Nephron progenitor cell (in vitro differentiated cells): ENCODE data around the gene CCDC91.
"Not testable (repeated sequence)": the region's sequence is repeated elsewhere in the genome, so short reads cannot be mapped to it uniquely, and the experiment has no call there.

Experiments used
- DNase-seq: peaks from one replicate; pipeline ENCODE4 v3.0.0; 2021
- H3K27ac Mint-ChIP-seq: 2 replicates; pipeline ENCODE4 v1.8.0; 2021; ENCODE audit warnings: mild to moderate bottlenecking, moderate library complexity, mixed read lengths
- H3K27me3 Mint-ChIP-seq: 2 replicates; pipeline ENCODE4 v1.8.0; 2021; ENCODE audit warnings: mild to moderate bottlenecking, low read depth, mixed read lengths; ENCODE audit not compliant: poor library complexity
- H3K36me3 Mint-ChIP-seq: 2 replicates; pipeline ENCODE4 v1.8.0; 2021; ENCODE audit warnings: low read depth, mixed read lengths
- H3K4me1 Mint-ChIP-seq: 2 replicates; pipeline ENCODE4 v1.8.0; 2021; ENCODE audit warnings: mixed read lengths
- H3K4me3 Mint-ChIP-seq: 2 replicates; pipeline ENCODE4 v1.8.0; 2021; ENCODE audit warnings: mild to moderate bottlenecking, moderate library complexity, mixed read lengths
- H3K9me3 Mint-ChIP-seq: 2 replicates; pipeline ENCODE4 v1.8.0; 2021; ENCODE audit warnings: mild to moderate bottlenecking, moderate library complexity, mixed read lengths
- CTCF ChIP-seq: fragments of 200-600 bp; sonication (generic); IDR thresholded peaks from 2 replicates; pipeline ENCODE4 v1.5.0; 2021; ENCODE audit warnings: antibody characterized with exemption

The CCDC91 gene

GRCh38 chr12:28184375-28184774 is 5.9 kb upstream of the CCDC91 start:
- no peak for TF ChIP-seq CTCF
- no peak for DNase-seq
- H3K4me3 Mint-ChIP-seq = no peak overlapping the region
- no peak overlapping the region for H3K27ac Mint-ChIP-seq
- peaks cover 17% of the 10 kb centered on the region for H3K9me3 Mint-ChIP-seq
- no peaks in the 10 kb centered on the region for H3K4me1 Mint-ChIP-seq
- H3K27me3 Mint-ChIP-seq = no peaks in the 10 kb centered on the region
- H3K36me3 Mint-ChIP-seq = peaks cover 18% of the 10 kb centered on the region

- H3K27me3 Mint-ChIP-seq = peaks cover 7% of the 10 kb centered on the region
- DNase-seq = no peak
- H3K27ac Mint-ChIP-seq = no peak overlapping the region
- peaks cover 18% of the 10 kb centered on the region for H3K36me3 Mint-ChIP-seq
- H3K4me1 Mint-ChIP-seq = peaks cover 12% of the 10 kb centered on the region
- peaks cover 25% of the 10 kb centered on the region for H3K9me3 Mint-ChIP-seq
- no peak for TF ChIP-seq CTCF
- no peak overlapping the region for H3K4me3 Mint-ChIP-seq
Observed at GRCh38 chr12:28186500-28186899, 3.8 kb upstream of the CCDC91 start.

- no peak for DNase-seq
- H3K27ac Mint-ChIP-seq = no peak overlapping the region
Observed at GRCh38 chr12:28189784-28190320, 404 bp upstream of the CCDC91 start.

GRCh38 chr12:28191051-28192048 is 1.1 kb downstream of the CCDC91 start:
- no peak for DNase-seq
- H3K36me3 Mint-ChIP-seq = peaks cover 41% of the 10 kb centered on the region
- H3K9me3 Mint-ChIP-seq = peaks cover 52% of the 10 kb centered on the region
- H3K4me3 Mint-ChIP-seq = peak overlapping the region; percentile 83
- H3K27ac Mint-ChIP-seq = peak overlapping the region; percentile 73
- TF ChIP-seq CTCF = no peak
- peaks cover 7% of the 10 kb centered on the region for H3K27me3 Mint-ChIP-seq
- peaks cover 13% of the 10 kb centered on the region for H3K4me1 Mint-ChIP-seq

More at GRCh38 chr12:28189784-28190320, 404 bp upstream of the CCDC91 start:
- Mint-ChIP-seq H3K9me3 (peaks cover 42% of the 10 kb centered on the region), H3K36me3 (peaks cover 36% of the 10 kb centered on the region), H3K4me1 (peaks cover 13% of the 10 kb centered on the region), H3K27me3 (peaks cover 7% of the 10 kb centered on the region), H3K4me3 (peak overlapping the region; percentile 83)
- no peak for TF ChIP-seq CTCF

- Mint-ChIP-seq H3K27me3 (peaks cover 7% of the 10 kb centered on the region), H3K36me3 (peaks cover 41% of the 10 kb centered on the region), H3K27ac (no peak overlapping the region), H3K4me3 (peak overlapping the region; percentile 83), H3K9me3 (peaks cover 52% of the 10 kb centered on the region), H3K4me1 (peaks cover 13% of the 10 kb centered on the region)
- TF ChIP-seq CTCF = no peak
- no peak for DNase-seq
Observed at GRCh38 chr12:28192125-28192524, 1.9 kb downstream of the CCDC91 start.

GRCh38 chr12:28194621-28195020 is 4.4 kb downstream of the CCDC91 start:
- not testable (repeated sequence) for DNase-seq, H3K27me3 Mint-ChIP-seq, H3K4me3 Mint-ChIP-seq
- peaks cover 13% of the 10 kb centered on the region for H3K4me1 Mint-ChIP-seq
- H3K9me3 Mint-ChIP-seq = peaks cover 39% of the 10 kb centered on the region
- peak overlapping the region; percentile 59 for H3K27ac Mint-ChIP-seq
- H3K36me3 Mint-ChIP-seq = peaks cover 30% of the 10 kb centered on the region

GRCh38 chr12:28201136-28201535 is 10.9 kb downstream of the CCDC91 start:
- H3K27me3 Mint-ChIP-seq, H3K27ac Mint-ChIP-seq, H3K4me1 Mint-ChIP-seq, DNase-seq, H3K4me3 Mint-ChIP-seq: not testable (repeated sequence)
- Mint-ChIP-seq H3K9me3 (peaks cover 38% of the 10 kb centered on the region), H3K36me3 (peaks cover 36% of the 10 kb centered on the region)
